SK-N-SH (cell line): Measurements from ENCODE around the gene UCP3. TPM values are rescaled to one million over a fixed set of nuclear protein-coding genes. Genes with fewer than 3 reads are reported as not detected.

Experiments used
- CTCF ChIA-PET: fragments of 300-600, 350-600 bp; formaldehyde crosslinking; extraction: SDS; loops from one replicate; lab custom pipeline; 2021; lab: Yijun Ruan, JAX
- POLR2A ChIA-PET: fragments of 350-600 bp; sonication (Branson Sonifier 250); formaldehyde crosslinking; extraction: SDS; loops from one replicate; lab custom pipeline; 2020; ENCODE audit warnings: antibody characterized with exemption, inconsistent platforms; lab: Yijun Ruan, JAX
- DNase-seq: peaks from one replicate; pipeline ENCODE4 v3.0.0; 2012
- H2AFZ ChIP-seq: fragments of 200-600 bp; sonication (generic); 2 replicates; pipeline ENCODE4 v1.8.1; 2016; ENCODE audit warnings: antibody characterized with exemption, mild to moderate bottlenecking, low read depth
- H3F3A ChIP-seq: fragments of 200-600 bp; sonication (generic); replicated peaks from 2 replicates; pipeline ENCODE3; 2016; ENCODE audit warnings: antibody characterized with exemption, mild to moderate bottlenecking; ENCODE audit not compliant: insufficient read depth
- H3K27ac ChIP-seq, 2 experiments: fragments of 200-500 bp in 1 of 2; fragments of 200-600 bp in 1 of 2; sonication (Bioruptor generic) in 1 of 2; sonication (generic), shearing (Covaris generic) in 1 of 2; 2 replicates each; pipeline versions ENCODE4 v1.5.1 to v1.6.1; 2014 to 2016; ENCODE audit warnings: low read depth in 2 of 2, inconsistent platforms in 1 of 2, low read length in 1 of 2, mild to moderate bottlenecking in 1 of 2, mixed read lengths in 1 of 2
- H3K27me3 ChIP-seq: fragments of 200-600 bp; sonication (generic), shearing (Covaris generic); 2 replicates; pipeline ENCODE4 v1.6.1; 2016; ENCODE audit warnings: mixed run types; ENCODE audit not compliant: insufficient read depth
- H3K36me3 ChIP-seq, 2 experiments: fragments of 200-500 bp in 1 of 2; fragments of 200-600 bp in 1 of 2; sonication (Bioruptor generic) in 1 of 2; sonication (generic) in 1 of 2; replicated peaks in 1 of 2; 2 replicates each; pipeline versions ENCODE3 to v1.5.1; 2014 to 2016; ENCODE audit warnings: low read length in 1 of 2, mild to moderate bottlenecking in 1 of 2; ENCODE audit not compliant: insufficient read depth in 2 of 2, control insufficient read depth in 1 of 2
- H3K4me1 ChIP-seq, 2 experiments: fragments of 200-500 bp in 1 of 2; fragments of 200-600 bp in 1 of 2; sonication (Bioruptor generic) in 1 of 2; sonication (generic), shearing (Covaris generic) in 1 of 2; 2 replicates each; pipeline versions ENCODE4 v1.5.1 to v1.6.1; 2014 to 2016; ENCODE audit warnings: low read depth in 1 of 2, low read length in 1 of 2, mixed run types in 1 of 2; ENCODE audit not compliant: insufficient read depth in 2 of 2, control insufficient read depth in 1 of 2
- H3K4me2 ChIP-seq: fragments of 200-600 bp; sonication (generic), shearing (Covaris generic); 2 replicates; pipeline ENCODE4 v1.6.1; 2017; ENCODE audit warnings: mixed run types
- H3K4me3 ChIP-seq, 2 experiments: fragments of 200-500 bp in 1 of 2; fragments of 200-600 bp in 1 of 2; sonication (Bioruptor generic) in 1 of 2; sonication (generic), shearing (Covaris generic) in 1 of 2; 2 replicates each; pipeline versions ENCODE4 v1.5.1 to v1.8.1; 2014 to 2016; ENCODE audit warnings: low read depth in 2 of 2, inconsistent platforms in 1 of 2, low read length in 1 of 2, mild to moderate bottlenecking in 1 of 2, mixed read lengths in 1 of 2, moderate library complexity in 1 of 2
- H3K79me2 ChIP-seq: fragments of 200-600 bp; sonication (generic); 2 replicates; pipeline ENCODE4 v1.8.1; 2017; ENCODE audit warnings: mild to moderate bottlenecking; ENCODE audit not compliant: insufficient read depth
- H3K9ac ChIP-seq: fragments of 200-600 bp; sonication (generic); 2 replicates; pipeline ENCODE4 v1.6.1; 2017; ENCODE audit warnings: mixed run types
- H3K9me2 ChIP-seq: fragments of 200-600 bp; sonication (generic); 2 replicates; pipeline ENCODE4 v1.6.1; 2017; ENCODE audit warnings: mixed run types
- H3K9me3 ChIP-seq: fragments of 200-600 bp; sonication (generic); 2 replicates; pipeline ENCODE4 v1.6.1; 2017; ENCODE audit warnings: mixed run types, mild to moderate bottlenecking, moderate library complexity
- H4K20me1 ChIP-seq: fragments of 200-600 bp; sonication (generic); 2 replicates; pipeline ENCODE4 v1.6.1; 2017; ENCODE audit warnings: mild to moderate bottlenecking, mixed run types; ENCODE audit not compliant: insufficient read depth
- CHD2 ChIP-seq: fragments of 150-350 bp; IDR thresholded peaks from 2 replicates; pipeline ENCODE4 v1.6.1; 2018; ENCODE audit warnings: low read length; ENCODE audit not compliant: partially characterized antibody
- FOXJ3 ChIP-seq: sonication (generic); formaldehyde crosslinking; IDR thresholded peaks from 2 replicates; pipeline ENCODE4 v1.5.1; 2020; ENCODE audit warnings: mild to moderate bottlenecking, missing genetic modification reagents
- FOXM1 ChIP-seq: IDR thresholded peaks from 2 replicates; pipeline ENCODE4 v1.4.0; 2012; ENCODE audit warnings: low read depth, mild to moderate bottlenecking
- GABPA ChIP-seq: IDR thresholded peaks from 2 replicates; pipeline ENCODE4 v1.4.0; 2012; ENCODE audit warnings: low read depth, mild to moderate bottlenecking
- MAX ChIP-seq: IDR thresholded peaks from 2 replicates; pipeline ENCODE4 v1.4.0; 2012; ENCODE audit warnings: low read depth
- NFIC ChIP-seq: IDR thresholded peaks from 2 replicates; pipeline ENCODE4 v1.4.0; 2012; ENCODE audit warnings: borderline replicate concordance
- NRF1 ChIP-seq: IDR thresholded peaks from 2 replicates; pipeline ENCODE4 v1.6.1; 2012; ENCODE audit warnings: low read depth, mild to moderate bottlenecking, low read length
- PBX3 ChIP-seq: IDR thresholded peaks from 2 replicates; pipeline ENCODE4; 2012
- POLR2AphosphoS5 ChIP-seq: IDR thresholded peaks from 2 replicates; pipeline ENCODE4 v1.6.1; 2012; ENCODE audit warnings: low read depth, low read length
- RCOR1 ChIP-seq: fragments of 150-350 bp; IDR thresholded peaks from 2 replicates; pipeline ENCODE4 v1.6.1; 2017; ENCODE audit warnings: antibody characterized with exemption, low read length
- RXRA ChIP-seq: IDR thresholded peaks from 2 replicates; pipeline ENCODE4 v1.4.0; 2012; ENCODE audit warnings: low read depth, mild to moderate bottlenecking, borderline replicate concordance
- TCF12 ChIP-seq: IDR thresholded peaks from 2 replicates; pipeline ENCODE4 v1.4.0; 2012
- TEAD4 ChIP-seq: IDR thresholded peaks from 2 replicates; pipeline ENCODE4 v1.4.0; 2012; ENCODE audit warnings: mild to moderate bottlenecking, borderline replicate concordance; ENCODE audit not compliant: insufficient read depth
- USF1 ChIP-seq: IDR thresholded peaks from 2 replicates; pipeline ENCODE4 v1.4.0; 2012; ENCODE audit warnings: low read depth, borderline replicate concordance
- WGBS: methylation state at CpG from one replicate; pipeline ENCODE4 v1.1.6; 2017; ENCODE audit warnings: low lambda C conversion rate; 5-methylcytosine and 5-hydroxymethylcytosine counted together
- polyA plus RNA-seq, 3 experiments: library from polyadenylated mRNA; depleted of rRNA; stranded (reverse); fragments of >200 nt; gene quantifications; 2 replicates each; pipeline ENCODE4 v1.2.3, GENCODE V29; 2012
- TF ChIP-seq, protein P1 (sequence below): IDR thresholded peaks from 2 replicates; pipeline ENCODE4 v1.4.0; 2012; ENCODE audit warnings: low read depth, borderline replicate concordance

The UCP3 gene
- polyA plus RNA-seq, 1 of the 3 experiments (the other 2 are of a cell fraction) = 1.2 TPM

GRCh38 chr11:73969091-73969490 lies 39.8 kb downstream of the UCP3 start:
- H3K9ac ChIP-seq = no peak overlapping the region
- ChIA-PET POLR2A (interaction anchor here (3.9 kb wide), 1 partner anchor 13 kb away, joined by 15 read pairs; the partner anchor contains the start of gene UCP2), CTCF (interaction anchor here (1.3 kb wide), 1 partner anchor 10 kb away, joined by 3 read pairs; no protein-coding TSS in a partner anchor)
- H3K27ac ChIP-seq = no peak overlapping the region
- peaks cover 5 to 8% of the 10 kb centered on the region in 2 experiments; a peak in 2 of 4 replicates for H3K4me1 ChIP-seq
- no peak overlapping the region for H3K4me2 ChIP-seq
- H3K36me3 ChIP-seq = no peaks in the 10 kb centered on the region
- H3K27me3 ChIP-seq = no peaks in the 10 kb centered on the region
- WGBS = 54% methylated on average over 2 of the region's 2 CpGs
- H4K20me1 ChIP-seq = no peaks in the 10 kb centered on the region
- no peak for DNase-seq
- H3K9me2 ChIP-seq = no peaks in the 10 kb centered on the region
- H2AFZ ChIP-seq = no peak overlapping the region
- no peaks in the 10 kb centered on the region for H3K9me3 ChIP-seq
- TF ChIP-seq TCF12 = no peak
- no peak for TF ChIP-seq RXRA
- no peak for TF ChIP-seq PBX3
- no peak for TF ChIP-seq FOXJ3 (CRISPR knock-in tag)
- no peak for TF ChIP-seq USF1
- TF ChIP-seq NFIC = no peak
- TF ChIP-seq POLR2AphosphoS5 = no peak
- no peak for TF ChIP-seq FOXM1
- TF ChIP-seq MAX = no peak
- TF ChIP-seq TEAD4 = no peak
- TF ChIP-seq CHD2 = no peak
- TF ChIP-seq GABPA = no peak
- no peak for TF ChIP-seq RCOR1
- TF ChIP-seq, protein P1, sequence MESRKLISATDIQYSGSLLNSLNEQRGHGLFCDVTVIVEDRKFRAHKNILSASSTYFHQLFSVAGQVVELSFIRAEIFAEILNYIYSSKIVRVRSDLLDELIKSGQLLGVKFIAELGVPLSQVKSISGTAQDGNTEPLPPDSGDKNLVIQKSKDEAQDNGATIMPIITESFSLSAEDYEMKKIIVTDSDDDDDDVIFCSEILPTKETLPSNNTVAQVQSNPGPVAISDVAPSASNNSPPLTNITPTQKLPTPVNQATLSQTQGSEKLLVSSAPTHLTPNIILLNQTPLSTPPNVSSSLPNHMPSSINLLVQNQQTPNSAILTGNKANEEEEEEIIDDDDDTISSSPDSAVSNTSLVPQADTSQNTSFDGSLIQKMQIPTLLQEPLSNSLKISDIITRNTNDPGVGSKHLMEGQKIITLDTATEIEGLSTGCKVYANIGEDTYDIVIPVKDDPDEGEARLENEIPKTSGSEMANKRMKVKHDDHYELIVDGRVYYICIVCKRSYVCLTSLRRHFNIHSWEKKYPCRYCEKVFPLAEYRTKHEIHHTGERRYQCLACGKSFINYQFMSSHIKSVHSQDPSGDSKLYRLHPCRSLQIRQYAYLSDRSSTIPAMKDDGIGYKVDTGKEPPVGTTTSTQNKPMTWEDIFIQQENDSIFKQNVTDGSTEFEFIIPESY = no peak
- TF ChIP-seq NRF1 = no peak
- H3K79me2 ChIP-seq = no peaks in the 10 kb centered on the region
- H3F3A ChIP-seq = peaks cover 3% of the 10 kb centered on the region
- no peak overlapping the region for H3K4me3 ChIP-seq
